Hematopoietic multipotent progenitor cell (in vitro differentiated cells): Measurements from ENCODE around the gene ORC4. TPM values are rescaled to one million over a fixed set of nuclear protein-coding genes. Genes with fewer than 3 reads are reported as not detected.

Experiments used
- total RNA-seq: library from RNA; depleted of rRNA; stranded (reverse); fragments of >200 nt; gene quantifications from one replicate; pipeline ENCODE4 v1.2.3, GENCODE V29; 2012

ORC4 gene
- total RNA-seq, 1 donor = 20.2 TPM

Other genes with a start within 250 kb of the ORC4 start
- 1.9 TPM for gene ACVR2A, start 175.7 kb downstream of the ORC4 start, total RNA-seq
- gene MBD5, start 354 bp upstream of the ORC4 start, total RNA-seq = 18.6 TPM